Activated T-helper 1 cell treated with anti-CD3 and anti-CD28 coated beads, Interleukin-2, amount 50 U/mL, for 16 hours (primary cell): Measurements from ENCODE around the gene OPN1LW.
"Not testable (repeated sequence)": the region's sequence is repeated elsewhere in the genome, so short reads cannot be mapped to it uniquely, and the experiment has no call there.

ENCODE experiments used
- DNase-seq, 2 donors: peaks; one replicate each; pipeline ENCODE4 v3.0.0-alpha.2; 2020; ENCODE audit warnings: low read depth in 1 of 2, low spot score in 1 of 2

The OPN1LW gene

GRCh38 chrX:154144010-154144409 lies at the start of gene OPN1LW:
OPN1LW (plus strand) TSS chrX:154144243; CDS start chrX:154144284, 41 bp downstream.
- not testable (repeated sequence) for DNase-seq

DNA sequence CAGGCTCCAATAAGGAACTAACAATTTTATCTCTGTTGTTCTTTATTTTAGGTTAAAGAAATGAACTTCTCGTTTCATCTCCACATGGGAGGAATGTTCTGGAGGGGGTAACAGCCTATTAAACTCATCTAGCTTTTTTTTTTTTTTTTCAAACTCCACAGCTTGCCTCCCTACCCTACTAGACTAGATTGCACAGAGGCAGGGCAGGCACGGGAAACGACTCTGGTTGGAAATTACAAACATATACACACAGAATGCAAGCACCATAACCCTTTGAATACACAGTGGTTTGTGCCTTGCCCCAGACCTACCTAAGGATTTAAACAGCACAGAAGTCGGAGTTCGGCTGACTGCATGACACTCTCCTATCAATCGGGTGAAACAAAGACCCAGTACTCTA lies 49.2 kb upstream of the OPN1LW start:
- DNase-seq: no peak

- DNase-seq: no peak
These were observed 47.7 kb upstream of the OPN1LW start for GRCh38 chrX:154096140-154097002.

DNA sequence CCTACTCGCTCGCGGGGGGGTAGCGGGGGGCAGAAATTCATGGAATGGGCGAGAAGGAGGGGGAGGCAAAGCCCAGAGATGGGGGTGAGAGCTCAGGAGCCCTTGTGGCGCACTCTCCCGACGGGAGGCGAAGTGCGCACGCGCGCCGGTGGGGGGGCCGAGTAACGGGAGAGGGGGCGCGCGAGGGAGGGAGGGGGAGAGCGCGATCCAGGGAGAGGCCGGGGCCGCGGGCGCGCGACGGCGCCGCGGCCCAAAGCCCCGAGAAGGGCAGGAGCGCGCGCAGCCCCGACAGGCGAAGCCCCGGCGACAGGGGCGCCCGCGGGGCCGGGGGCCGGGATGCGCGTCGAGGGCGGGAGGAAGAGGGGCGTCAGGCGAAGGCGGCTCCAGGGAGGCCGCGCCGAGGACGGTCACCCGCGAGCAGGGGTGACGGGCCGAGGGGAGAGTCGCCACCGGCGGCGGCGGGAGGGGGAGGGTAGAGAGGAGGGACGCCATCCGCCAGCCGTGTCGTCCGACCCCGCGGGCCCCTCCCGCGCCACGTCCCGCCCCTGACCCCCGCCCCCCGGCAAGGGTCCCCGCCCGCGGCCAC lies 46.9 kb upstream of the OPN1LW start:
- peak; percentile 26 to 52 for DNase-seq

DNA sequence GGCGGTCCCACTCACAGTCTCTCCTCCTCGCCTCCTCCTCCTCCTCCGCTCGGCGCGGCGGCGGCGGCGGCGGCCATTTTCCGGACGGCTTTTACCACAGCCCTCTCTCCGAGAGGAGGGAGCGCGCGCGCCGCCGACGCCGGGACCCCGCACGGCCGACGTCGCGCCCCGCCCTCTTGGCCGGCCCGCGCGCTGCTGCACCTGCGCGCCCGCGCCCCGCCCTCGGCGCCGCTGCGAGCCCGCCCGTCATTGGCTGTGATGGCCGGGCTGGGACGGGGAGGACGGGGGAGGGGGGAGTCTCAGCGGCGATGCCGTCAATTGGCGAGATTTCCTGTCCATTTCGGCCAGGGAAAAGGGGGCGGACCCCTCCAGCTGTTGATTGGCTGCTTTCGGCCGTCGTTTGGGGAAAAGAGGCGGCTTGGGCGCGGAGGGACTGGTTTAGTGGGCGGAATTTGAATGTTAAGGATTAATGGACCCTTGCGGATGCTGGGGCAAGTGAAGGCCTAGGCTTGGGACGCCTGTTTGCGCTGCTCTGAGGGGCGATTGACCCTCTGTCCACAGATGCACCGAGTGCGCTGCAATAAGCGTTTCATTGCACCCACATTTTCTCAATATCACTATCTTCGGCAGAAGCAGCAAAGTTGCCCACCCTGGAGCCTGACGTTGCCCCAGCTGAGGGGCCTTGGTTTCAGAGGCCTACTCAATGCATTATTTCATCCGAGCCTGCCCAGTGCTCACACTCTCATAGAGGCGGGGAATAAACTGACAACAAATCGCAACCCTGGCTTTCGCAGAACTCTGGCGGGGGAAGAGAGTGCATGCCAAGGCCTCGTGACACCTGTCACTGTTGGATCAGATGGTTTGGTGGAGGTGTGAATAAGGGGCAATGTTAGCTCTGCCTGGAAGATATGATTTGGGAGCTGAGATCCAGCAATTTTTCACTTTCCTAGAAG lies 46.2 kb upstream of the OPN1LW start, which contains the start of gene MECP2:
Gene MECP2 (minus strand): TSS at position 129 of the 953 bp plus-strand sequence.
- peak; percentile 69 to 80 for DNase-seq

DNA sequence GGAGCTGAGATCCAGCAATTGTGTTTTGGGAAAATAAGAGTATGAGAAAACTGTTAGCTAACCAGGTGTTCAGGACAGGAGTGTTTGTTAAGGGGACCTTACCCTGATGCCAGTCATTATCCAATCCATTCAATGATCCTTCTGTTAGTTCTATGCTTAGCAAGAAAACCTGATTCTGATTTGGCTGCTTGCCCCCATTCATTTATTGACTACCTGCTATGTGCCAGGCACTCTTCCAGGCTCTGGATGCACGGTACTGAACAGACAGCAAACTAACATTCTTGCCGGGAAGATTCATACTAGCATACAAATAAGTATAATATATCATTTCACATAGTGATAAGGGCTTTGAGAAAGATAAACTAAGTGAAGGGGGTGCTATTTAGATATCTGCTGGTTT lies 45.5 kb upstream of the OPN1LW start:
- DNase-seq: no peak

DNA sequence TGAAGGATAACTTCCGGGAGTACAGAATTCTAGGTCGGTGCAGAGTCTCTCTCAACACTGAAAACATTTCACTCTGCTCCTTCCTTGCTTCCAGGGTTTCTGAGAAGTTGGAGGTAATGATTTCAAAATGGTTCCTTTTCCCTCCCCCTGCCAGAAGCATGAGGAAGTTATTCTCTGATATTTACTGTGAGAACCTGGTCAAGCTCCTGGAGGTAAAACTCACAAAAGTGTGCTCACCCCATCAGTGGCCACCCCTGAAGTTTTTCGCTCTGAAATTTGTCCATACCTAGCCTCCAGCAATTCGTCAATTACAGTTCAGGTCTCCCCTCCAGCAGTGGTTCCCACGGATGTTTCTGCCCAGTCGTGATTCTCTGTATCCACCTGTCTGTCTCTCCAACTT lies 30.3 kb upstream of the OPN1LW start:
- no peak for DNase-seq

- DNase-seq: no peak
These were observed 29.4 kb upstream of the OPN1LW start for GRCh38 chrX:154114652-154115051.

DNA sequence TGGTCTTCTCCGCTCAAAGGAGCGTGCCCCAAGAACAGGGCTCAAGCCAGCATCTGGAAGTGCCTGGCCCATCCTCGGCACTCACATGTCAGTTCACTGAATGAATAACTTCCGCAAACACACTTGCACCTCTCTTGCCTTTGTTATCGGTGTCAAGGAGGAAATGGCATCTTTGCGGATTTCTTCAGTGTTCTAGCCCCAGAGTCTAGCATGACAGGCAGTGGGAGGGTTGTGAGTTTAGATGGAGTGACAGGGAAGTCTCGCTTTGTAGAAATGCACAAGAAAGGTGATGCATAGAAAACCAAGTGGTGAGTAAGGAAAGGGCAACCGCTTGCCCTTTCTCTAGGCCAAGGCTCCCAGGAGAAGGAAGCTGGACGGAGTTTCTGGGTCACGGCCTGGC lies 29.0 kb upstream of the OPN1LW start:
- no peak for DNase-seq

GRCh38 chrX:154115750-154116149 lies 28.3 kb upstream of the OPN1LW start:
- DNase-seq: no peak

GRCh38 chrX:154116426-154117211 lies 27.4 kb upstream of the OPN1LW start:
- no peak for DNase-seq

- no peak for DNase-seq
These were observed 26.5 kb upstream of the OPN1LW start for GRCh38 chrX:154117566-154117965.

- DNase-seq: no peak
These were observed 23.5 kb upstream of the OPN1LW start for GRCh38 chrX:154120567-154120966.

DNA sequence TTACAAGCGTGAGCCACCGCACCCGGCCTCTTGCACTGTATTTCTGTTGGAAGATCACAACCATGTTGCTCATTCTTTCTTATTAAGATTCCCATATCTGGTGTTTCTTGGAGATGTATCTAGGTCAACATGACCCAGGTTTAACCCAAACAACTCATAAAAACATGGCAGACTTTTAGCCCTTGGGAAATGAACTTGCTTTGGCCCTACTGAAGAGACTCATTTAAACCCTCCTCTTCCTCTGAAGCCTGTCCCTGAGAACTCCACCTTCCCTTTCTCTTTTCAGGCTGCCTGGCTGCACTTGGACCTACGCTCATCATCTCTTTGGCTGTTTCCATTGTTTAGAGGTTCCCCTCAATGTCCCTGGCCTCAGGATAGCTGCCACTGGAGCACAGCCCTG lies 22.8 kb upstream of the OPN1LW start:
- DNase-seq: no peak

DNA sequence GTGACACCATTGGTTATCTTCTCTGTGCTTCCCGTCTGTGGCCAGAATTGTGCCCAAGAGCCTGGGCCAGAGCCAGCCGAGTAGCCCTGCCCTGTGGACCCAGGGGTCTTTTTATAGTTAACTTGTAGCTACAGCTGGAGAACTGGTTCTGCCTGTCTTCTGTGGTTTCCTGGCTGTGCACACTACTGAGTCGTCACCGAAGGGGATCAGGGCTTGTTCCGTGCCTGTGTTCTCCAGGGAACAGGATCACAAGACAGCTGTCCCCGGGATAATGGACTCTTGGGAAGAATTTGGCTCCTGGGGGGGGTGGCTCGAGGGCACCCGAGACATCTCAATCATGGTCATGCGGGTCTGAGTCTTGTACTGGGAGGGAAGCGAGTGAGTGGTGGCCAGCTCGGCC lies 22.1 kb upstream of the OPN1LW start:
- DNase-seq: no peak

- no peak for DNase-seq
These were observed 20.5 kb upstream of the OPN1LW start for GRCh38 chrX:154123241-154124219.

DNA sequence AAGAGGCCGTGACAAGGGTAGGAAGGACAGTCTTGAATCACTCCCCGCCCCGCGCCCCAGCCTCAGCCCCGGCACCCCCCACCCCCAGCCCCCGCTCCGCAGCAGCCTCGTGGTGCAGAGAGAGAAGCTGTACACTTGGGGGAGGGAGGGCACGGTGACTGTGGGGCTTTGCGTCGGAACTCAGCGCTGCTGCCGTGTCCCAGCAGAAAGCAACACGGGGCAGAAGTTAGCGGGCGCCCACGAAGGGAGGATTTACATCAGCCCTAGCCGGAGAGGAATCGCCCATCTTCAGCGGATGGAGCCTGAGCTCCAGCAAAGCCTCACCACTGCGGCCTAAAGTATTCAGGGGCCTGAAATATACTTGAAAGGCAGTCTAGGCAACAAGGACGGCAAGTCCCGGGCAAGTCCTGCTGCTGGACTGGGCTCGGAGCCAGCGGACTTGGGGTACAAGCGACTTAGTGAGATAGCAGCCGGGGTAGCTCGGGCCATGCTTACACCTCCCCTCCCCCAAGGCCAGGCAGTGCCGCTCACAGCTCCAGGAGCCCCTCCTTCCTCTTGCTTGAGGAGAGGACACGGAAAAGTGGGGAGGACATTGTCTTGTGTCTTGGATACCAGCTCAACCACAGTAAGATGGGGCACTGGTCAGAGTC lies 18.5 kb upstream of the OPN1LW start:
- no peak for DNase-seq

DNA sequence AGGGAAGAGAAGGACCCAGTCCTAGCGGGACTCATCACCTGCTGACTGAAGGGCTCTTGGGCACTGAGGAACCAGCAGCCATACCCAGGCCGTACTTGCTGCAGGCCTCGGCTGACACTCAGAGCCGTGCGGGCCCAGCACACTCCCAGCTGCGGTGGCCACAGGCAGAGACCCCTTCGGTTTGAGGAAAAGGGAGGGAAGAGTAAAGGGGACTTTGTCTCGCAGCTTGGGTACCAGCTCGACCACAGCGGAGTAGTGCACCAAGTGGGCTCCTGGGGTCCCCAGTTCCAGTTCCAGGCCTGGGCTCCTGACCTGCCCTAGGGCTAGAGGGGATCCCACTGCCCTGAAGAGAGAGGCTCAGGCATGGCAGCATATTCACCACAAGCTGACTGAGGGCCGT lies 17.9 kb upstream of the OPN1LW start:
- no peak for DNase-seq

DNA sequence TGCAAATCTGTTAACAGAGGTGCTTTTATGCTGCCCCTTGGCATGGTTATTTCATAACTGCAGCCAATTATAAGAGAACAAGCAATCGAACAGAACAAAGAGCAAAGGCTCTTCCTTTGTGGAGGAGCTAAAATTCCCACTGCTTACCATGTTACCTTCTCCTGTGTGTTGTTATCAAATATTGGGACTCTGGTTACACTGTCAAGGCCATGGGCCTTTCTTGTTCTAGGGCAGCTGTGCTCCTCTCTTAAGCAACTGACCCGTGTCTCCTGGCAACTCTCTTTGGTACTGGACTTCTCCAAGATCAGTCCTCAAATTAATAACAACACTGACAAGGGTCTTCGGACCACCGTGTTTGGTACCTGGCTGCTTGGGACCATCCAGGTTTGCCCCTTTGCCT lies 12.1 kb upstream of the OPN1LW start:
- DNase-seq: no peak
